GM18507 (cell line): ENCODE data around the gene SLC6A13.
"Not testable (repeated sequence)": the region's sequence is repeated elsewhere in the genome, so short reads cannot be mapped to it uniquely, and the experiment has no call there.

Experiments used
- DNase-seq: peaks from one replicate; pipeline ENCODE4 v3.0.0; 2011; ENCODE audit warnings: low read depth; ENCODE audit not compliant: insufficient read length; ENCODE audit errors: extremely low spot score
- FAIRE-seq: peaks from 2 replicates; lab custom pipeline; 2011; peaks lifted over from hg19 to GRCh38; lab: Jason Lieb, UNC

The SLC6A13 gene

DNA sequence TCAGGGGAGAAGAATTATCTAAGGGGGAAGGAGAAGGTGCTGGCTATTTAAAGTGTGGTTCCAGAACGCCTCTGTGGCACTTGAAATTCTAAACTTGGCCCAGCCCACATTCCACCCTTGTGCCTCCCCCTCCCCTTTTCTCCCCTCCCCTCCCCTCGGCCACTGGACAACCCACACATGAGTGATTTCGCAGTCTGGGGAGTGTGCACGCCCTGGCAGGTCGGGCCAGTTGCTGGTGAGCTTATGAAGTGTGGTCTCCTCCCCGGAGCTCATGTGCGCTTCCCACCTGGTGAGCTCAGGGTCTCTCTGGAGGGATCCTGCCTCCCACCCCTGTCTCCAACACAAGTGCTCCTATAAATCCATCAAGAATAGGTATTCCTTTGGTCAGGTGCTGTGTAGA is at the start of gene SLC6A13:
SLC6A13 (minus strand) TSS at position 20 of the 400 bp plus-strand sequence. CDS start 2,784 bp downstream, outside the sequence.
- no peak for FAIRE-seq
- DNase-seq: no peak

DNA sequence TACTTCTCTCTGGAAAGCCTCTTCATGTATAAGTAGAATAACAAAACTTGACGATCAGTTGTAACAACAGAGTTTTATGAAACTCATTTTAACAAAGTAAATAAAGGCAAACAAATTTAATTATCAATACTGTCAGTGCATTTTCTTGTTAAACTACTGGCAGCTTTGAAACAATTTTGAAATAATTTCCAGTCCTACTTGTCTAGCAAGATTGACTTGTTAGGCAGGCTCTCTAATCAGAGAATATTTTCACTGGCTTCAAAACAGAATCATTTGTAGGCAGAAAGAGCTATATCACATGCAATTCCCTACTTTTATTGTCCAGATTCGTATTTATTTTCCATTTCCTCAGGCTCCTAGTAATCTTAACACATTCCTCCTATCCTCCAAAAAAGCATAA is 45.9 kb upstream of the SLC6A13 start:
- DNase-seq (no peak), FAIRE-seq (no peak)

DNA sequence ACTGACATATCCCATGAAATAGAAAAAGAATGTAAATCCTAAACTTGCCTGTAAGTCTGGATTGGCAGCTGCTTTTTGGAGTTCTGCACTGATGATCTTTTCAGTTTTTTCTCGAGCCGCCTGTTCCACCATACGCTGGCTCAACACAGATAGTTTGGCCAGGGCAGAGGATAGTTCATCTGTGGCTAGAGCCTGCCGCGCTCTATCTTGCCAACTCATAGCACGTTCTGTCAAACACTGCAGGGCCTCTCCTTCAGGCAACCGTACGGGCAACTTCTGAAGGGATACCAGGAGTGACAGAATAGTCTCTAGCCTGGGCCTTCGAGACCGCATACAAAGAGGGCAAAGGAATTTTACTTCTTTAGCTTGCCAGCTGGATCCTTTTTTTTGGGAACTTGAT is 44.8 kb upstream of the SLC6A13 start:
- FAIRE-seq (no peak), DNase-seq (no peak)

DNA sequence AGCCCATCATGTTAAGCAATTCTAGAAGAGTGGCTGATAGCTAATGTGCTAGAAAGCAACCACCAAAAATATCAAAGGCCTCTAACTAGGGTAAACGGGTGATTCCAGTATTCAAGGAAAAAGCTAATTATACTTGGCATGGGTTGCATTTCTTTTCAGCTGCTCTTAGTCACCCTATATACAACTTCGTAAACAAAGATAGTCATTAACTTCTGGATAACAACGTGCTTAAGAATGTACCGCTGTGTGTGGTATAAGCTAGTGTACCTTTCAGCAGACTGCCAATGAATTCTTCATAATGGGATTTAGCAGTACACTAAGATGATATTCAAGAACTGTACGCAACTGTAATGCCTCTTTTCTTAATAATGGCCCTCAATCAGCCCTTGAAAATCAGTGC is 42.2 kb upstream of the SLC6A13 start:
- no peak for DNase-seq

GRCh38 chr12:302766-303165 is 40.1 kb upstream of the SLC6A13 start:
- DNase-seq, FAIRE-seq: not testable (repeated sequence)

More for the DNA sequence above, 42.2 kb upstream of the SLC6A13 start:
- peak; percentile 29 for FAIRE-seq

- not testable (repeated sequence) for DNase-seq, FAIRE-seq
These were observed 37.5 kb upstream of the SLC6A13 start for GRCh38 chr12:300166-300565.

- not testable (repeated sequence) for FAIRE-seq, DNase-seq
These were observed 36.9 kb upstream of the SLC6A13 start for GRCh38 chr12:299511-299910.

DNA sequence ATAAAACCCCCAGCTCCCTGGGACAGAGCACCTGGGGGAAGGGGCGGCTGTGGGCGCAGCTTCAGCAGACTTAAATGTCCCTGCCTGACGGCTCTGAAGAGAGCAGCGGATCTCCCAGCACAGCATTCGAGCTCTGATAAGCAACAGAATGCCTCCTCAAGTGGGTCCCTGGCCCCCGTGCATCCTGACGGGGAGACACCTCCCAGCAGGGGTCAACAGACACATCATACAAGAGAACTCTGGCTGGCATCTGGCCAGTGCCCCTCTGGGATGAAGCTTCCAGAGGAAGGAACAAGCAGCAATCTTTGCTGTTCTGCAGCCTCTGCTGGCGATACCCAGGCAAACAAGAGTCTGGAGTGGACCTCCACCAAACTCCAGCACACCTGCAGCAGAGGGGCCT is 35.4 kb upstream of the SLC6A13 start:
- DNase-seq, FAIRE-seq: not testable (repeated sequence)

DNA sequence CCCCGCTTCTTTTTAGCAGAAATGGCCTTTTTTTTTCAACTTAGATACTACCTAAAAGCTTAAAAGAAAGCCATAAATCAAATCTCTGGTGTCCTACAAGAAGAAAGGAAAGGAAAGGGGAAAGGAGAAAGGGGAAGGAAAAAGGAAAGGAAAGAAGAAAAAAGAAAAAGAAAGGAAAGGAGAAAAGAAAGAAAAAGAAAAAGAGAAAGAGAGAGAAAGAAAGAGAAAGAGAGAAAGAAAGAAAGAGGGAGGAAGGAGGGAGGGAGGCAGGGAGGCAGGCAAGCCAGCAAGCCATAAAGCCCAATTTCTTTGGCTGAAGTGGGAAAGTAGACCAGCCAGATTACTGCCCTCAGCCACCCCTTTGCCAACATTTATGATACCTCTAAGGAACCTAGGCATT is 32.5 kb upstream of the SLC6A13 start:
- DNase-seq: no peak
- FAIRE-seq: no peak

- no peak for DNase-seq
- FAIRE-seq: no peak
These were observed 30.6 kb upstream of the SLC6A13 start for GRCh38 chr12:293199-293598.

DNA sequence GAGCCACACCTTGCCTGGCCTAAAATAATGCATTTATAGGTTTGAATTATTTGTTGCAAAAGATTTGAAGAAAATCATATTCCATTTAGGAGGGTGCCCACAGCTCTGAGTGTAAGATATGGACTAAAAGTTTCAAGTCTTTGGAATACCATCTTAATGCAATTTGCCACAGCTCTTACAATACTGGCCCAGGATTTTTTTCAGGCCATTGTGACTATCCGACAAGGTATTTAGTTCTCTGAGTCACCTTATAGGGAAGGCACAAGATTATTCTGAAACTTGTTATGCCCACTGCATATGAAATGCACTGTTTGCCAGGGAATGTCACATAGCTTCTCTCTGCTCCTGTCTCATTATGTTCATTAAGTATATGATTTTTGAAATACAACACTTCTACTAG is 29.6 kb upstream of the SLC6A13 start:
- FAIRE-seq: no peak
- no peak for DNase-seq

DNA sequence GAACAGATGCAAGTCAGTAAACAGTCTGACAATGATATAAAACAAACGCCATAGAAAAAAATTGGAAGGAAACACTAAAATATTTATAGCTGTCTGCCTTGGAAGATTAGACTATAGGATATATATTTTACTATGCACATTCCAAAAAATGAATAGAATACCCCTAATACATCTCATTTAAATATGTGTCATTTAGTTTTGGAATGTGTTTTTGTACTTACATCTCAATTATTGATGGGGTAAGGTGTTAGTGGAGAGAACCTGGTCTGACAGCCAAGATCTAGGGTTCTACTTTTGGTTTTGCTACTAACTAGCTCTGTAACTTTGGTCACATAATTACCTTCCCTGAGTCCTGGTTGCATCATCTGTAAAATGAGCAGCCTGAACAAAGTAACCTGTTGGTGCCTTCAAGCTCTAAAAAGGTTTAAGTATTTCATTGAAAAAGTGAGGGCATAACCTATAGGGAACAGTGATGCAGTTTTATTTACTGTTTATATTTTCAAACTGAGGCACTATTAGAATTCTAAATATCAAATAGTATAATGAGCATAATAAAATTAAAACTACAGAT is 28.6 kb upstream of the SLC6A13 start:
- FAIRE-seq: no peak

GRCh38 chr12:288687-289086 is 26.1 kb upstream of the SLC6A13 start:
- no peak for FAIRE-seq

More for the DNA sequence above, 28.6 kb upstream of the SLC6A13 start:
- no peak for DNase-seq

DNA sequence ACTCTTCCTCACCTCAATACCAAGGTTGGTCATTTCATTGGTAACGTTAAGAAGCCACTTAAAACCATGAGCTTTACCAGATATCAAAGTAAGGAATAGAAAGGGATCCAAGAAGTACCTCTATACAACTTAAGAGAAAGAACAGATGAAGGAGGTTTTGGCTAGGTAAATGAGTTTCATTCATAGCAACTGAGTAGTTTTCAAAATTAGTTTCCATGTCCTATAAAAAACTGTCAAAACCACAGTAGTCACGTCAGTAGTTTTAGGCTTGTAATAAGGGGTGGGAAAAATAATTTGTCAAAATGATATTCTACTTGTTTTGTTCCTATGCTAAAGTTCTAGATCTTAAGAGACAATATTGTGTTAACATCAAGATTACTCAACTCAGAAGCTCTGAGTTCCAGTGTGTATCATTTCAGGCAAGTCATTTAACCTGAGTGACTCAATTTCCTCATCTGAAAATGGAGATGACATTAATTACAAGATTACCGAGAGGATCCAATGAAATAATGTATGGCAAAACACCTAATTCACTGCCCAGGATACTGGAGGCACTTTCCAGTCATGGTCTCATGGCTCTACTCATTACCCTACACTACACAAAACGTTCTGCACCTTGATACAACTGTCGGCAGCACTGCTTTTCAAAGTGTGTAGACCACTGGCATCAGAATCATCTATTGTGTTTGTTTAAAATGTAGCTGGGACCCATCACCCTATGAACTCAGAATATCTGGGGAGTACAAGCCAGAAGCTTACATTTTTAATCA is 24.1 kb upstream of the SLC6A13 start:
- FAIRE-seq: no peak

More at GRCh38 chr12:288687-289086, 26.1 kb upstream of the SLC6A13 start:
- no peak for DNase-seq

GRCh38 chr12:278046-278445 is 15.4 kb upstream of the SLC6A13 start:
- FAIRE-seq: no peak
- DNase-seq: no peak

More for the DNA sequence above, 24.1 kb upstream of the SLC6A13 start:
- no peak for DNase-seq

DNA sequence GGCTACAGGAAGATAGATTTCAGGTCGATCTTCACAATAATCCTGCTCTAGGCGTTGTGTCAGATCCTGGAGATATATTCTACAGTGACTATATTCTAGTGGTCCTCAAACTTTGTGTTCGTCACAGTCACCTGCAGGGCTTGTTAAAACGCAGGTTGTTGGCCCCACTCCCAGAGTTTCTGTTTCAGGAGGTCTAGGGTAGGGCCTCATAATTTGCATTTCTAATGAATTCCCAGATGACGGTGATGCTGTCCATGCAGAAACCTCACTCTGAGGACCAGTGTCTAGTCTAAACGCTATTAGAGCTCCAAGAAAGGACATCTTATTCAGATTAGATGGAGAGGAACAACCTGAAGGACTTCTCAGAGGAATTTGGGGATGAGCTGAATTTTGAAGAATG is 13.2 kb upstream of the SLC6A13 start:
- FAIRE-seq (no peak), DNase-seq (no peak)

GRCh38 chr12:273382-273781 is 10.7 kb upstream of the SLC6A13 start:
- DNase-seq (no peak), FAIRE-seq (no peak)

DNA sequence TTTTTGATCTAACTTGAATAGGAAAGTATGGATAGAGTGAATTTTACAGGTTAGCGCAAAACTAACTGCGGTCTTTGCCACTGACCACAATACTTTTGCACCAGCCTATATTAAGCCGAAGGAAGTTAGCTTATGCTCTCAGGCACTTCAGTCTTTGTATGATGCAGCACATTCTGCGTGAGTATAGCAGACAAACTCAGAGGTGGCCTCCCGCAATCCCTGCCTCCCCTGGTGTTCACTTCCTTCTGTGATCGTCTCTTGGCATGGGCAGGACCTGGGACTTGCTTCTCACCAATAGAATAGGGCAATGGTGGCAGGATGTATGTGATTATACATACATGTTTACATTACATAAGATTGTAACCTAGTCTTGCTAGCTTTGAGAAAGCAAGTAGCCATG is 10.3 kb upstream of the SLC6A13 start:
- DNase-seq (no peak), FAIRE-seq (no peak)

GRCh38 chr12:271161-271560 is 8.5 kb upstream of the SLC6A13 start:
- no peak for FAIRE-seq
- no peak for DNase-seq

DNA sequence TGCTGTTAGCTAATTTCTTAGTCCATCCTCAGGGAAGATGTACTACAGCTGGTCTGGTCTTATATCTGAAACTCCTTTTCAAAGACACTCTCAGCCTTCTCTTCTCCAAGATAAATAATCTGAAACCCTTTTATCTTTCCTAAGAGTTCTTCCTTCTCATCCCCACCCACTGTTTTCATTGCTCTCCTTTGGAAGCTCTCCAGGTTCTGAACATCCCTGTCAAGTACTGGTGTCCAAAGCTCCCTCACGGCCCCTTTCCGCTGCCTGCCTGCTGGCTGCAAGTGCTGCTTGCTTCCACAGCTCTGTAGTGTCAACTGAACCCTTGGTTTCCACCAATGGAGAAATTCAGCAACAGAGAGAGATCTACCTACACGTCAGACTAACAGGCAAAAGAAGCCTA is 6.6 kb upstream of the SLC6A13 start:
- DNase-seq: no peak

DNA sequence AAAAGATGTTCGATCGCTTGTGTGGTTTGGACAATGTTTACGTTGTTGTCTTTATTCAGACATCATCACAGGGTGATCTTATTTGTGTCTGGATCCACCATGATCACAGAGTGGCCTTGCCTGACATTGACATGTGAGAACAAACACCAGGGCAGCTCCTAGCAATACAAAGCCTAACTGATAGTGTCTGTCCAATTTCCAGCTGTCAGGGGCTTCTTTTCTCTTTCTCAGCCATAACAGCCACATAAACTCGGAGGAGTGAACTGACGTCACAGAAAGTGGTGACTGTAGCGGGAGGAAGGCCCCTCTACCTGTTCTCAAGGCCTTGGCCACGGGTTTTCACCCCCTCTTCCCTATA is 5.8 kb upstream of the SLC6A13 start:
- DNase-seq (no peak), FAIRE-seq (no peak)

More for the DNA sequence above, 6.6 kb upstream of the SLC6A13 start:
- FAIRE-seq: no peak
